ENCODE data around the gene CA9. TPM values are rescaled to one million over a fixed set of nuclear protein-coding genes. Genes with fewer than 3 reads are reported as not detected.
A peak's percentile ranks its signal among the peaks of the same experiment; 100 is the strongest.

Gene CA9
- total RNA-seq, 2 donors from 2014 or later, result not detected

- no peak for ATAC-seq
- H3K9me3 ChIP-seq (ENCODE audit: control insufficient read depth, low read length, poor library complexity, severe bottlenecking), result no peaks in the 10 kb centered on the region
- no peaks in the 10 kb centered on the region for H3K36me3 Mint-ChIP-seq (ENCODE audit: low read depth)
- no peak overlapping the region for H3K4me3 Mint-ChIP-seq
- H3K27me3 Mint-ChIP-seq, result no peaks in the 10 kb centered on the region
- no peak overlapping the region for H3K27ac Mint-ChIP-seq
- no peak for DNase-seq
- H3K4me1 Mint-ChIP-seq, result peaks cover 8% of the 10 kb centered on the region
Observed at GRCh38 chr9:35685506-35685905, 11.8 kb downstream of the CA9 start.

- H3K27me3 Mint-ChIP-seq, result no peaks in the 10 kb centered on the region
- peaks cover 14% of the 10 kb centered on the region for H3K4me1 Mint-ChIP-seq
- H3K4me3 Mint-ChIP-seq, result no peak overlapping the region
- H3K36me3 Mint-ChIP-seq (ENCODE audit: low read depth), result no peaks in the 10 kb centered on the region
- ATAC-seq, result no peak
- no peaks in the 10 kb centered on the region for H3K9me3 ChIP-seq (ENCODE audit: control insufficient read depth, low read length, poor library complexity, severe bottlenecking)
- DNase-seq, result no peak
- no peak overlapping the region for H3K27ac Mint-ChIP-seq
Observed at GRCh38 chr9:35686222-35687203, 12.8 kb downstream of the CA9 start.

- no peaks in the 10 kb centered on the region for H3K9me3 ChIP-seq (ENCODE audit: control insufficient read depth, low read length, poor library complexity, severe bottlenecking)
- DNase-seq (no peak), ATAC-seq (no peak)
- Mint-ChIP-seq H3K4me3 (no peak overlapping the region), H3K27me3 (no peaks in the 10 kb centered on the region), H3K4me1 (peaks cover 20% of the 10 kb centered on the region), H3K27ac (no peak overlapping the region), H3K36me3 (ENCODE audit: low read depth) (no peaks in the 10 kb centered on the region)
Observed at GRCh38 chr9:35687306-35687705, 13.6 kb downstream of the CA9 start.

- no peaks in the 10 kb centered on the region for H3K9me3 ChIP-seq (ENCODE audit: control insufficient read depth, low read length, poor library complexity, severe bottlenecking)
- peaks cover 20% of the 10 kb centered on the region for H3K4me1 Mint-ChIP-seq
- H3K27ac Mint-ChIP-seq, result no peak overlapping the region
- no peaks in the 10 kb centered on the region for H3K27me3 Mint-ChIP-seq
- no peak for ATAC-seq
- no peak for DNase-seq
- no peak overlapping the region for H3K4me3 Mint-ChIP-seq
- no peaks in the 10 kb centered on the region for H3K36me3 Mint-ChIP-seq (ENCODE audit: low read depth)
Observed at GRCh38 chr9:35687972-35688557, 14.3 kb downstream of the CA9 start.

GRCh38 chr9:35688558-35689541 lies 15.1 kb downstream of the CA9 start:
- ATAC-seq, result no peak
- no peaks in the 10 kb centered on the region for H3K27me3 Mint-ChIP-seq
- H3K4me1 Mint-ChIP-seq, result peaks cover 20% of the 10 kb centered on the region
- H3K9me3 ChIP-seq (ENCODE audit: control insufficient read depth, low read length, poor library complexity, severe bottlenecking), result no peaks in the 10 kb centered on the region
- peak overlapping the region; percentile 74 for H3K4me3 Mint-ChIP-seq
- no peaks in the 10 kb centered on the region for H3K36me3 Mint-ChIP-seq (ENCODE audit: low read depth)
- no peak for DNase-seq
- H3K27ac Mint-ChIP-seq, result no peak overlapping the region

DNA sequence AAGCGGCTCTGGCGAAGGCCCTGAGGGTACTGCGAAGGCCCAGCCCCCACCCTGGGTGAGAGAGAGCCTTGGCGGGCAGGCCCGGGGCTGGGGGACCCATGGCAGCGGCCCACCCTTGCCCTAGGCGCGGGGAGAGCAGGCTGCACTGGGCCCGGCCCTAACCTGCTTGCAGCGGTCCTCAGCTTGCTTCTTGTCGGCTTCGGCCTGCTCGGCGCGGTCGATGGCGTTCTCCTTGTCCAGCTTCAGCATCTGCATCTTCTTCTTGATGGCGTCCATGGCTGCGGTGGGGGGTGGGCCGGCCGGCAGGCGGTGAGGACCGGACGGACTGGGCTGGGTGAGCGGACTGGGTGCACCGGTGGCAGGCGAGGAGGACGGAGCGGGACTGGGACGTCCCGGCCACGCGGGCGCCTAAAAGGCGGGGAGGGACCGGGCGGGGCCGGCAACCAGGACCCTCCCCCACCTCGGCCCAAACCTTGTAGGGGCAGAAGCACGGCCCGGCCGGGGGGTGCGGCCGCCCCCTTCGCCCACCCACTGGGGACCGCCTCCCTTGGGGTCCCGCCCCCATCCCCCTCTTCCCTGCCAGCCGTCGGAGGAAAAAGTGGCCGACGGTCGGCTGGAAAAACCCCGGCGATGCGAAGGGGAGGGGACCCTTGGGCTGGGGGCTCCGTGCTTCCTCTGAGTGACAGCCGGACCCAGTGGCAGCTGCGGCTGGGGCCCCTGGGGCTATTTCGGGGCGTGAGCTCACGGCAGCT lies 16.0 kb downstream of the CA9 start, which contains the start of gene TPM2:
TPM2 (minus strand) TSS at position 384 of the 752 bp plus-strand sequence; CDS start at position 276, 108 bp downstream.
- Mint-ChIP-seq H3K27ac (peak within 1 kb of the TSS; percentile 81), H3K27me3 (no peaks in the 10 kb centered on the region), H3K4me3 (peak within 1 kb of the TSS; percentile 90), H3K36me3 (ENCODE audit: low read depth) (no peaks in the 10 kb centered on the region), H3K4me1 (peaks cover 20% of the 10 kb centered on the region)
- no peak for DNase-seq
- no peaks in the 10 kb centered on the region for H3K9me3 ChIP-seq (ENCODE audit: control insufficient read depth, low read length, poor library complexity, severe bottlenecking)
- ATAC-seq, result peak; percentile 7

DNA sequence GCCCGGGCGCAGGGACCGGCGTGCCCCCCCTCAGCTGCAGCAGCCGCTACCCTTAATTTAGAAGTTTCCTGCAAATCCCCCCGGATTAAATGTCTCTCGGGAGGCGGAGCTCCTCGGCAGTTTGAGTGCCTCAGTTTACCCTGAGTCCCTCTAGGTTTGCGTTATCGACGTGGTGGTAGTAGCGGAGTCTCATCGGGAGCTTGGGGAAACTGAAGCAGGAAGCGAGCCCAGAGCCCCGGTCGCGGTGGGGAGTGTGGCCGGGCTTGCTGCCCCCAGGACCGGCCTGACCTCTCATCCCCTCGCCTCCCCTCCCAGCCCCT lies 16.5 kb downstream of the CA9 start:
- H3K36me3 Mint-ChIP-seq (ENCODE audit: low read depth), result no peaks in the 10 kb centered on the region

DNA sequence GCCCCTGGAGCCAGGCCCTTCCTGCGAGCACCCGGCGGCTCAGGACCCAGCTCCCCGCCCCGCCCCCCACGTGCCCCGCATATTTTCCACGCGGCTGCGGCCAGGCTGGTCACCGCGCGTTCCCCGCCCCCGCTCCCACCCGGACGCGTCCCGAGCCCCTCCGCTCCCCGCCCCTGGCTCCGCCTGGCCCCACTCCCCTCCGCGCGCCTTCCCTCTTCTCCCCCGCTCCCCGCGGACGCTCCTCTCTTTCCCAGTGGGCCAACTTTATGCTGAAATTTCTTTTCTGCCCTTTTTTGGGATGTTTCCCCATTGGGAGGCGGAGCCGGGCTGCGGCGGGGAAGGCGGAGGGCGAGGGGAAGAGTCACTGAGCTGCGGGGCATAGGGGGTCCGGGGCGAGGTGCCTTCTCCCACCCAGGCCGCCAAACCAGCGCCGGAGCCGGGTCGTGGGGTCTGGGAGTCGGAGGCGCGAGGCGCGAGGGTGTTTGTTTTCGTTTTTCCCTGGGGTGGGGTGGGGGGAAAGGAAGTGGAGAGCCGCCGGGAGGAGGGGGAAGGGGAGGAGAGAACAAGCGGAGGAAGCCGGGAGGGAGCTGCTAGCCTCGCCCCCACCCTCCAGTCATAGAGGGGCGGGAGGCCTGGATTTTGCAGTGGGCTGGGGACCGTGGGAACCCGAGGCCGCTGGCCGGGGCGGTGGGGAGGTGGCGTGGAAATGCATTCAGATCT lies 17.0 kb downstream of the CA9 start:
- no peaks in the 10 kb centered on the region for H3K9me3 ChIP-seq (ENCODE audit: control insufficient read depth, low read length, poor library complexity, severe bottlenecking)
- Mint-ChIP-seq H3K27me3 (no peaks in the 10 kb centered on the region), H3K4me1 (peaks cover 20% of the 10 kb centered on the region), H3K27ac (peak overlapping the region; percentile 81), H3K36me3 (ENCODE audit: low read depth) (no peaks in the 10 kb centered on the region), H3K4me3 (peak overlapping the region; percentile 90)
- peak; percentile 58 for ATAC-seq
- DNase-seq, result no peak

More for the DNA sequence above, 16.5 kb downstream of the CA9 start:
- Mint-ChIP-seq H3K27ac (no peak overlapping the region), H3K27me3 (no peaks in the 10 kb centered on the region), H3K4me3 (peak overlapping the region; percentile 90), H3K4me1 (peaks cover 20% of the 10 kb centered on the region)
- DNase-seq, result no peak
- ATAC-seq, result peak; percentile 20
- H3K9me3 ChIP-seq (ENCODE audit: control insufficient read depth, low read length, poor library complexity, severe bottlenecking), result no peaks in the 10 kb centered on the region

DNA sequence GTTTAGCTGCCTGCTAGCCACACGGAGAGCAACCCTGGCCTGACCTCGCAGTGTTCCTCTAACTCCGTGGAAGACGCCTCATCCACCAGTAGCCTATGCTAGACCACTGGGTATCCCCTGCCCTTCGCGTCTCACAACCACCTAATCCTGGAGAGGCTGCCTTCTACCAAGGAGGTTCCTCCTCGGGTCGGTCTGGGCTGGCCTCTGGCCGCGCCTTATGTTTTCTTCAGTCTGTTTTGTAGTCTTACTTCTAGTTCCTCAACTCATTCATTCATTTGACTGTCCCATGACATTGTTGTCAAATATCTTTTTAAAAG lies 17.6 kb downstream of the CA9 start:
- Mint-ChIP-seq H3K27ac (peak overlapping the region; percentile 81), H3K4me1 (peaks cover 19% of the 10 kb centered on the region), H3K27me3 (no peaks in the 10 kb centered on the region), H3K4me3 (peak overlapping the region; percentile 90), H3K36me3 (ENCODE audit: low read depth) (no peaks in the 10 kb centered on the region)
- peak; percentile 22 for ATAC-seq
- no peak for DNase-seq
- no peaks in the 10 kb centered on the region for H3K9me3 ChIP-seq (ENCODE audit: control insufficient read depth, low read length, poor library complexity, severe bottlenecking)

DNA sequence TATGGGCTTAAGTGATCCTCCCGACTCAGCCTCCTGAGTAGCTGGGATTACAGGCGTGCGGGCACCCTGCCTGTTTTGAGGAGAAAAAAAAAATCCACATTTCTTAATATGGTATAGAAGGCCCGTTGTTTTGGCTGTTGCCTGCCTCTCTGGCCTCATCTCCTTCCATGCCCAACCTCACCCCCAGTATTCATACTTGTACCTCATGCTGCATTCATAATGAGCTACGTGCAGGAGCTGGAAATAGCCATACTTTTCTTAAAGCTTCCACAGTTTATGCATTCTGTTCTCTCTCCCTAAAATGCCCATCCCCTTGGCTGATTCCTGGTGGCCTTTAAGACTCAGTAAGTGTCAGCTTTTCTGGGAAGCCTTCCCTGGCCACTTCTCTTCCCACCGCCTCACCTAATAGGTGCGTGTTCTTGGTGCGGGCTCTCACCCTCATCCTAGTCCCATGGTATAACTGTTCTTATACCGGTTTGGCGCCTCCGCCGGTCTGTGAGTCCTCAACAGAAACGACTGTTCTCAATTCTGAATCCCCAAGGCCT lies 18.1 kb downstream of the CA9 start:
- Mint-ChIP-seq H3K36me3 (ENCODE audit: low read depth) (no peaks in the 10 kb centered on the region), H3K27me3 (no peaks in the 10 kb centered on the region), H3K4me1 (peaks cover 25% of the 10 kb centered on the region), H3K27ac (peak overlapping the region; percentile 81), H3K4me3 (peak overlapping the region; percentile 90)
- ATAC-seq, result no peak
- H3K9me3 ChIP-seq (ENCODE audit: control insufficient read depth, low read length, poor library complexity, severe bottlenecking), result no peaks in the 10 kb centered on the region
- DNase-seq, result no peak

GRCh38 chr9:35695943-35696401 lies 22.2 kb downstream of the CA9 start:
- H3K4me3 Mint-ChIP-seq, result no peak overlapping the region
- no peaks in the 10 kb centered on the region for H3K27me3 Mint-ChIP-seq
- DNase-seq (no peak), ATAC-seq (peak; percentile 9)
- H3K27ac Mint-ChIP-seq, result no peak overlapping the region
- H3K36me3 Mint-ChIP-seq (ENCODE audit: low read depth), result peaks cover 4% of the 10 kb centered on the region
- H3K9me3 ChIP-seq (ENCODE audit: control insufficient read depth, low read length, poor library complexity, severe bottlenecking), result no peaks in the 10 kb centered on the region
- H3K4me1 Mint-ChIP-seq, result peaks cover 19% of the 10 kb centered on the region
